ENCODE results near the gene ZNF804B. TPM values are rescaled to one million over a fixed set of nuclear protein-coding genes. Genes with fewer than 3 reads are reported as not detected.

Gene ZNF804B
- total RNA-seq, 1 experiment from 2014 or later: not detected

DNA sequence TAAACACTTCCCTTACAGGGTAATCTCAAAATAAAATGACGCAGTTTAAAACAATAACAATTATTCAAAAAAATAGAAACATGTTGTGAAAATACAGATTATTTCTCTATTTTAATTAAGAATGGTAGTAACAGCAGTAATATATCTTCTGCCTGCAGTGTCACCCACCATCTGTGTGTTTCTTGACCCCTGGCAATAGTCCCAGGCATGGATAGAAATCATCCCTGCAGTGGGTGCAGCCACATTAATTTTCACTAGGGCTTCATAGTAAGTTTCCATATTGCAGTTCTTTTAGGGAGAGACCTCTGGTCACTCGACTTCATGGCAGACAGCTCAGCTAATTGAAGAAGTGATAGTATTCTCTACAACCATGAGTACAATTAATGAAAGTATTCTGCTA is 506.1 kb downstream of the ZNF804B start:
- Histone ChIP-seq H3K27ac (no peak overlapping the region), H3K79me2 (ENCODE audit: low read depth) (no peaks in the 10 kb centered on the region), H3K27me3 (ENCODE audit: insufficient read depth, low read depth) (no peaks in the 10 kb centered on the region), H3K36me3 (ENCODE audit: low read depth) (no peaks in the 10 kb centered on the region), H3F3A (ENCODE audit: insufficient read depth, low read depth) (no peaks in the 10 kb centered on the region), H3K4me2 (no peak overlapping the region), H3K9me2 (ENCODE audit: insufficient read depth) (no peaks in the 10 kb centered on the region; the same call in 1 of the 2 replicates), H2AFZ (no peak overlapping the region), H3K9me3 (ENCODE audit: insufficient read depth, low read depth) (no peaks in the 10 kb centered on the region), H4K20me1 (ENCODE audit: insufficient read depth) (no peaks in the 10 kb centered on the region), H3K4me1 (replicated peaks; ENCODE audit: insufficient read depth) (no peaks in the 10 kb centered on the region), H3K4me3 (no peak overlapping the region)
- ChIA-PET CTCF (no interaction called here), POLR2A (ENCODE audit: unreplicated experiment) (no interaction called here)
- no peak for TF ChIP-seq EZH2 (IDR thresholded peaks at IDR 0.05; ENCODE audit: low read depth)
- TF ChIP-seq, protein P1, sequence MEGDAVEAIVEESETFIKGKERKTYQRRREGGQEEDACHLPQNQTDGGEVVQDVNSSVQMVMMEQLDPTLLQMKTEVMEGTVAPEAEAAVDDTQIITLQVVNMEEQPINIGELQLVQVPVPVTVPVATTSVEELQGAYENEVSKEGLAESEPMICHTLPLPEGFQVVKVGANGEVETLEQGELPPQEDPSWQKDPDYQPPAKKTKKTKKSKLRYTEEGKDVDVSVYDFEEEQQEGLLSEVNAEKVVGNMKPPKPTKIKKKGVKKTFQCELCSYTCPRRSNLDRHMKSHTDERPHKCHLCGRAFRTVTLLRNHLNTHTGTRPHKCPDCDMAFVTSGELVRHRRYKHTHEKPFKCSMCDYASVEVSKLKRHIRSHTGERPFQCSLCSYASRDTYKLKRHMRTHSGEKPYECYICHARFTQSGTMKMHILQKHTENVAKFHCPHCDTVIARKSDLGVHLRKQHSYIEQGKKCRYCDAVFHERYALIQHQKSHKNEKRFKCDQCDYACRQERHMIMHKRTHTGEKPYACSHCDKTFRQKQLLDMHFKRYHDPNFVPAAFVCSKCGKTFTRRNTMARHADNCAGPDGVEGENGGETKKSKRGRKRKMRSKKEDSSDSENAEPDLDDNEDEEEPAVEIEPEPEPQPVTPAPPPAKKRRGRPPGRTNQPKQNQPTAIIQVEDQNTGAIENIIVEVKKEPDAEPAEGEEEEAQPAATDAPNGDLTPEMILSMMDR (conservative IDR thresholded peaks at IDR 0.05): no peak
- BruUV-seq (replicated peaks): no TSS peak
- no peak for DNase-seq
- intact Hi-C loops (cut with micrococcal nuclease; ENCODE audit: unreplicated experiment): no loop called here

DNA sequence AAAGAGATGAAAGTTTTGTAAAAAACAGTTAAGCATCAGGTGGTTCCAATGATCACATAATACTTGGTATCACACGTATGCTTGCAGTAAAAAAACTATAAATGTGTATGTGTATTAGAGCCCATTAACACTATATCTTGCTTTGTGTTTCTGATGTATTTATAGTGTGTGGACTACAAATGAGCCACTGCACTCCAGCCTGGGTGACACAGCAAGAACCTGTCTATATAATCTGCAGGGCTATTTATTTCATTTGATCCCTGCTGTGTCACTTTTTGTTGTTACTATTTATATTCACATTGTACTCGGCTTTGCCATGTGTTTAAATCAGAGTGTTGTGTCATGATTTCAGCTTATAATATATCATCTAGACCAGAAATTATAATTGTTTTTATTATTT is 523.8 kb downstream of the ZNF804B start:
- H3K4me1 ChIP-seq (replicated peaks; ENCODE audit: insufficient read depth): no peaks in the 10 kb centered on the region
- no peaks in the 10 kb centered on the region for H4K20me1 ChIP-seq (ENCODE audit: insufficient read depth)
- BruUV-seq (replicated peaks): no TSS peak
- no peak overlapping the region for H2AFZ ChIP-seq
- H3K4me2 ChIP-seq: no peak overlapping the region
- TF ChIP-seq EZH2 (IDR thresholded peaks at IDR 0.05; ENCODE audit: low read depth): no peak
- TF ChIP-seq, protein P1 (conservative IDR thresholded peaks at IDR 0.05): no peak
- H3F3A ChIP-seq (ENCODE audit: insufficient read depth, low read depth): no peaks in the 10 kb centered on the region
- no peak overlapping the region for H3K27ac ChIP-seq
- no peak for DNase-seq
- ChIA-PET CTCF (no interaction called here), POLR2A (ENCODE audit: unreplicated experiment) (no interaction called here)
- intact Hi-C loops (cut with micrococcal nuclease; ENCODE audit: unreplicated experiment): no loop called here
- H3K79me2 ChIP-seq (ENCODE audit: low read depth): no peaks in the 10 kb centered on the region
- no peaks in the 10 kb centered on the region for H3K9me2 ChIP-seq (ENCODE audit: insufficient read depth)
- no peaks in the 10 kb centered on the region for H3K9me3 ChIP-seq (ENCODE audit: insufficient read depth, low read depth)
- no peaks in the 10 kb centered on the region for H3K36me3 ChIP-seq (ENCODE audit: low read depth)
- no peaks in the 10 kb centered on the region for H3K27me3 ChIP-seq (ENCODE audit: insufficient read depth, low read depth)
- H3K4me3 ChIP-seq: no peak overlapping the region

DNA sequence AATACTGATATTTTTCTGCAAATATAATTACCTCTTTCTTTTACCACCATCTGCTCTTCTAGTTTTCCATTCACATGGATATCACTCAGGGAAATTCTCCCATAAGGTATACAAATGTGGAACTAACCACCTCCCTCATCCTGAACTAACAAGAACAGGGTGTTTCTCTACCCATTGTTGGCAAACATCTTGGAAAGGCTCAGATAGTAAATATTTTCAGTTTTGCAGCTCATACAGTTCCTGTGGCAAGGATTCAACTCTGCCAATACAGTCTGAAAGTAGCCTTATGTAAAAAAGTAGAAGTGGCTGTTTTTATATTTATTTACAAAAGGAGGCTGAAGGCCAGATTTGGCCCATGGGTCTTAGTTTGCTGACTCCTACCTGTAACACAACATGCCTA is 549.0 kb downstream of the ZNF804B start:
- ChIA-PET CTCF (no interaction called here), POLR2A (ENCODE audit: unreplicated experiment) (no interaction called here)
- no peak overlapping the region for H3K4me2 ChIP-seq
- no peak for TF ChIP-seq EZH2 (IDR thresholded peaks at IDR 0.05; ENCODE audit: low read depth)
- TF ChIP-seq, protein P1 (conservative IDR thresholded peaks at IDR 0.05): no peak
- no peak overlapping the region for H3K4me3 ChIP-seq
- H4K20me1 ChIP-seq (ENCODE audit: insufficient read depth): no peaks in the 10 kb centered on the region
- no peak overlapping the region for H2AFZ ChIP-seq
- H3F3A ChIP-seq (ENCODE audit: insufficient read depth, low read depth): no peaks in the 10 kb centered on the region
- no peak for DNase-seq
- no peaks in the 10 kb centered on the region for H3K9me2 ChIP-seq (ENCODE audit: insufficient read depth)
- H3K79me2 ChIP-seq (ENCODE audit: low read depth): no peaks in the 10 kb centered on the region
- H3K36me3 ChIP-seq (ENCODE audit: low read depth): no peaks in the 10 kb centered on the region
- no peaks in the 10 kb centered on the region for H3K4me1 ChIP-seq (replicated peaks; ENCODE audit: insufficient read depth)
- no peaks in the 10 kb centered on the region for H3K9me3 ChIP-seq (ENCODE audit: insufficient read depth, low read depth)
- no peak overlapping the region for H3K27ac ChIP-seq
- intact Hi-C loops (cut with micrococcal nuclease; ENCODE audit: unreplicated experiment): no loop called here
- no peaks in the 10 kb centered on the region for H3K27me3 ChIP-seq (ENCODE audit: insufficient read depth, low read depth)
- no TSS peak for BruUV-seq (replicated peaks)
